GM12865 (cell line): ENCODE data around the gene OR13J1.

Experiments used
- DNase-seq: peaks from one replicate; pipeline ENCODE4 v3.0.0; 2010; ENCODE audit warnings: low read depth
- H3K4me3 ChIP-seq: 2 replicates; pipeline ENCODE4 v1.5.1; 2011; ENCODE audit warnings: mild to moderate bottlenecking, low read depth, low read length, control low read depth
- CTCF ChIP-seq: IDR thresholded peaks from 2 replicates; pipeline ENCODE4 v1.5.1; 2011; ENCODE audit warnings: low read length, control low read depth, low read depth, inconsistent platforms; ENCODE audit not compliant: insufficient read depth; ENCODE audit errors: missing control alignments

Gene OR13J1

DNA sequence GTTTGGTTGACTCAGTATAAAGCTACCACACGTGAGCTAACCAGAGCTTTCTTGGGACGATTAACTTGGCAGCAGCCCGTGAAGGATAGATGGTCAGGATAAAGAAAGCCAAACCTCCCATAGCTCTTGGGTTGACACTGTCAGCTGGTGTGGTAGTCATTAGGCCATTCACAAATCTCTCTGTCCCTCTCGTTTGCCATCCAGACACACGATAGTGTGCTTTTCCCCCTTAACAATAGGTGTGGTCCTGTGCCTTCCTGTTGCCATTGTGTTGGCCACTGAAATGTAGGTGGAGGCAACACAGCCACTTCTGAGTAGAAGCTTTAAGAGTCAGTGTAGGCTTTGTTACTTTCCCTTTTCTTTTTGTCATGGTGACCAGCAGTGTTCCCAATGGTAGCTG, 11.7 kb downstream of the OR13J1 start:
- TF ChIP-seq CTCF = no peak
- no peak overlapping the region for H3K4me3 ChIP-seq

GRCh38 chr9:35856882-35857281, 13.3 kb downstream of the OR13J1 start:
- no peak for DNase-seq
- TF ChIP-seq CTCF = no peak

More for the DNA sequence above, 11.7 kb downstream of the OR13J1 start:
- no peak for DNase-seq

DNA sequence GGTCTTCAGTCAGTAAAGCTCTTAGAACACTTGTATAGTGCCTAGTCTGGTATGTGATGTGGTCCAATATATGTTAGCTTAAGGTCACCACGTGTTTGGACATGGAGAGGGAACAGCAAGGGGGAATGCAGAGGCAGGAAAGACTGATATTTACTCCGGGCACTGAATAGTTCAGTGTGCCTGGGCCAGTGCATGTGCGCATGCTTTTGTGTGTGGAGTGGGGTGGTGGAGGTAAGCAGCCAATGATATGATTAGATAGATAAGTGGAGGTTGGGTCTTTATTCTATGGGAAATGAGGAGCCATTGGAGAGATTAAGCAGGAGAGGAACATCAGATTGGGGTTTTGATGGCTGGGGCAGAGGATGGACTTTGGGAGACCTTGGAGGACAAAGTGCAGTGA, 14.0 kb downstream of the OR13J1 start:
- no peak for DNase-seq

More at GRCh38 chr9:35856882-35857281, 13.3 kb downstream of the OR13J1 start:
- no peak overlapping the region for H3K4me3 ChIP-seq

DNA sequence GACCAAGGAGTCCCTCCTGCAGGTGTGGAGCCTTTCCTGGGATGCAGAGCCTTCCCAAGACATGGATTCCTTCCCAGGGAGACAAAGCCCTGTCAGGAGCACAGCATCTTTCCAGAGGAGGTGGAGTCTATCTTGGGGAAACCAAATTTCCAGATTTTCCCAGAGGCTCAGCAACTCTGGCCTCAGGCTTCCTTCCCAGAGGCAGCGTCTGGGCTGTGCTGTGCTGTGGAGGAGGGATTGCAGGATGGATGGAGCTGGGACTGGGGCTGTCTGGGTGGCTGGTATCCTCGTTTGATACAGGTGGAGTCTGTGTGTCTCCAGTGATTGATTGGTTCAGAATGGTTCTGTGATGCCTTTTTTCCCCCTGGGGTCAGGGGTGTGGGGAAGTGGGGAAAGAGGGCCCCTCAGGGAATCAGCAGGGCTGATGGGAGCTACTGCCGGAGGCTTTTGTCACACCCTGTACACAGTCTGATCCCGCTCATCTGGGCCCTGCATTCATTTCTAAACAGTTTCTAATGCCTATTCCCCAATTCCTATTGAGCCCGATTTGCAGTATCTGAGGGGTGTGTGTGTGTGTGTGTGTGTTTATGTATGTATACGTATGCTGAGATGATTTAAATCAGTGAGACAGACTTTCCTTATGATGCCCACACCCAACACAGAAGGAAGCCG, 16.0 kb downstream of the OR13J1 start:
- no peak overlapping the region for H3K4me3 ChIP-seq
- TF ChIP-seq CTCF = no peak
- DNase-seq = no peak

More for the DNA sequence above, 14.0 kb downstream of the OR13J1 start:
- no peak for TF ChIP-seq CTCF
- no peak overlapping the region for H3K4me3 ChIP-seq

GRCh38 chr9:35852876-35853865, 17.0 kb downstream of the OR13J1 start:
- no peak for TF ChIP-seq CTCF
- no peak for DNase-seq
- H3K4me3 ChIP-seq = no peak overlapping the region

DNA sequence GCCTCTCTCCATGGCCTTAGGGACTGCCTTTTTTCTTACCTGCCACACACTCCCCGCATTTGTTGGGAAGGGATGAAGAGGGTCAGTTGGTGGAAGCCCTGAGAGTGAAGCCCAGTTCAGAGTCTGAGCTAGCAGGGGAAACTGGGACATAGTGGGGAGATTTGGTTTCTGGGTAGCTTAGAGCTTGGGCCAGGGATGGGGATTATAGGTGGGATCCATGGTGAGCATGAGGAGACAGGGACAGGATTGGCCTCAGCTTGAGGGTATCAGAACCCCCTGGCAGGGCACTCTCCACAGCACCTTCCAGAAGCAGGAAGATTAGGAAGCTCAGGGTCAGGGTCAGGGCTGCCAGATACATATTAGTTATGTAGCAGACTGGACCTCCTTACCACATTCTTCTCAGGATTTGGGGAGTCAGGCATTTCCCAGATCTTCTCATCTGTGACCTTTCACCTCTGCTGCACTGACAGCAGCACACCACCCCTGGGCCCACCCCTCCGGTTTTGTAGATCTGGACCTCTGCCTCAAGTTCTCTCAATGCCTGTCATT, 17.9 kb downstream of the OR13J1 start:
- DNase-seq = no peak
- H3K4me3 ChIP-seq = no peak overlapping the region
- TF ChIP-seq CTCF = no peak
